Uterus (tissue), 4 donors: ENCODE measurements around the gene ENTREP1. TPM values are rescaled to one million over a fixed set of nuclear protein-coding genes. Genes with fewer than 3 reads are reported as not detected.

Experiments
- DNase-seq, 2 donors: peaks; one replicate each; pipeline ENCODE4 v3.0.0-alpha.2; 2019 to 2020
- H3K27ac ChIP-seq, 2 donors: fragments of 200-600 bp; sonication (generic); 1 replicate in 1 of 2; 2 replicates in 1 of 2; pipeline ENCODE4 v1.5.1; 2016 to 2018
- H3K27me3 ChIP-seq, 2 donors: fragments of 200-600 bp; sonication (generic); one replicate each; pipeline ENCODE4 v1.5.1; 2018 to 2019; ENCODE audit warnings: control low read depth in 1 of 2
- H3K36me3 ChIP-seq, 2 donors: fragments of 200-600 bp; sonication (generic); one replicate each; pipeline ENCODE4 v1.5.1; 2019; ENCODE audit warnings: control low read depth in 1 of 2
- H3K4me1 ChIP-seq, 2 donors: fragments of 200-600 bp; sonication (generic); one replicate each; pipeline ENCODE4 v1.5.1; 2018 to 2019; ENCODE audit warnings: control low read depth in 1 of 2
- H3K4me3 ChIP-seq, 2 donors: fragments of 200-600 bp; sonication (generic); 1 replicate in 1 of 2; 2 replicates in 1 of 2; pipeline ENCODE4 v1.5.1; 2018 to 2019; ENCODE audit warnings: mild to moderate bottlenecking in 1 of 2
- H3K9me3 ChIP-seq, 2 donors: fragments of 200-600 bp; sonication (generic); one replicate each; pipeline ENCODE4 v1.5.1; 2019; ENCODE audit warnings: control low read depth in 1 of 2
- CTCF ChIP-seq, 4 experiments: fragments of 200-600 bp in 2 of 4; fragments of 450-650 bp in 2 of 4; sonication (generic) in 2 of 4; IDR thresholded peaks; one replicate each; pipeline ENCODE4 v1.5.1; 2016 to 2019; ENCODE audit warnings: antibody characterized with exemption in 4 of 4, mild to moderate bottlenecking in 2 of 4, moderate library complexity in 1 of 4
- POLR2A ChIP-seq, 2 donors: fragments of 450-650 bp; IDR thresholded peaks; one replicate each; pipeline ENCODE4 v1.6.1; 2016; ENCODE audit warnings: antibody characterized with exemption in 2 of 2, mild to moderate bottlenecking in 1 of 2, moderate library complexity in 1 of 2
- intact Hi-C: fragments of 100-400 bp; cut with DNase I; formaldehyde crosslinking; loops from one replicate; pipeline ENCODE4 v1.15.1; 2023; ENCODE audit warnings: low total_unique reads
- total RNA-seq, 4 donors: library from RNA; depleted of rRNA in 3 of 4; stranded (reverse); fragments of >200 nt in 3 of 4; gene quantifications; one replicate each; pipeline versions ENCODE4 v1.1.0 to v1.2.4, GENCODE V29; 2014 to 2023
- donor health status: DM: yes; HTN: yes; CAD: no.

The ENTREP1 gene
- total RNA-seq, 4 donors from 2014 or later, result 0.59 to 12.6 (median 6.9) TPM

- TF ChIP-seq CTCF (IDR thresholded peaks at IDR 0.05) (no peak), POLR2A (IDR thresholded peaks at IDR 0.05) (no peak)
- Histone ChIP-seq H3K9me3 (no peaks in the 10 kb centered on the region), H3K4me1 (no peaks in the 10 kb centered on the region), H3K27ac (no peak overlapping the region), H3K27me3 (no peaks in the 10 kb centered on the region), H3K4me3 (no peak overlapping the region), H3K36me3 (no peaks in the 10 kb centered on the region)
- intact Hi-C loops, result no loop called here
- DNase-seq, result no peak
Measured at GRCh38 chr9:69313175-69313574, 11.8 kb upstream of the ENTREP1 start.

- Histone ChIP-seq H3K36me3 (no peaks in the 10 kb centered on the region), H3K4me1 (no peaks in the 10 kb centered on the region), H3K4me3 (no peak overlapping the region), H3K27me3 (no peaks in the 10 kb centered on the region), H3K9me3 (no peaks in the 10 kb centered on the region), H3K27ac (no peak overlapping the region)
- no peak for TF ChIP-seq POLR2A (IDR thresholded peaks at IDR 0.05)
- no peak for TF ChIP-seq CTCF (IDR thresholded peaks at IDR 0.05)
- intact Hi-C loops, result no loop called here
- no peak for DNase-seq
Measured at GRCh38 chr9:69314547-69314946, 10.5 kb upstream of the ENTREP1 start.

GRCh38 chr9:69317081-69317480 is 7.9 kb upstream of the ENTREP1 start:
- no peaks in the 10 kb centered on the region for H3K4me1 ChIP-seq
- TF ChIP-seq CTCF (IDR thresholded peaks at IDR 0.05), result no peak
- intact Hi-C loops, result no loop called here

GRCh38 chr9:69317894-69318293 is 7.1 kb upstream of the ENTREP1 start:
- Histone ChIP-seq H3K36me3 (no peaks in the 10 kb centered on the region), H3K27me3 (no peaks in the 10 kb centered on the region), H3K4me1 (no peaks in the 10 kb centered on the region), H3K9me3 (no peaks in the 10 kb centered on the region), H3K27ac (no peak overlapping the region), H3K4me3 (no peak overlapping the region)
- TF ChIP-seq POLR2A (IDR thresholded peaks at IDR 0.05), result no peak
- TF ChIP-seq CTCF (IDR thresholded peaks at IDR 0.05), result no peak
- intact Hi-C loops, result no loop called here
- DNase-seq, result no peak

More at GRCh38 chr9:69317081-69317480, 7.9 kb upstream of the ENTREP1 start:
- Histone ChIP-seq H3K27me3 (no peaks in the 10 kb centered on the region), H3K9me3 (no peaks in the 10 kb centered on the region), H3K36me3 (no peaks in the 10 kb centered on the region), H3K27ac (no peak overlapping the region), H3K4me3 (no peak overlapping the region)
- DNase-seq, result no peak

GRCh38 chr9:69319324-69320025 is 5.5 kb upstream of the ENTREP1 start:
- no peaks in the 10 kb centered on the region for H3K9me3 ChIP-seq
- no peak for DNase-seq
- no peak overlapping the region for H3K27ac ChIP-seq
- no peaks in the 10 kb centered on the region for H3K36me3 ChIP-seq
- no peaks in the 10 kb centered on the region for H3K27me3 ChIP-seq
- no peak overlapping the region for H3K4me3 ChIP-seq
- TF ChIP-seq POLR2A (IDR thresholded peaks at IDR 0.05), result no peak
- TF ChIP-seq CTCF (IDR thresholded peaks at IDR 0.05), result no peak
- intact Hi-C loops, result no loop called here
- no peaks in the 10 kb centered on the region for H3K4me1 ChIP-seq
